ENCODE data around the gene NOL6. TPM values are rescaled to one million over a fixed set of nuclear protein-coding genes. Genes with fewer than 3 reads are reported as not detected.
A peak's percentile ranks its signal among the peaks of the same experiment; 100 is the strongest.
"Not testable (repeated sequence)": the region's sequence is repeated elsewhere in the genome, so short reads cannot be mapped to it uniquely, and the experiment has no call there.

Gene NOL6
- total and polyA plus RNA-seq, 2 experiments from 2014 or later: 17.2 to 18.6 TPM

DNA sequence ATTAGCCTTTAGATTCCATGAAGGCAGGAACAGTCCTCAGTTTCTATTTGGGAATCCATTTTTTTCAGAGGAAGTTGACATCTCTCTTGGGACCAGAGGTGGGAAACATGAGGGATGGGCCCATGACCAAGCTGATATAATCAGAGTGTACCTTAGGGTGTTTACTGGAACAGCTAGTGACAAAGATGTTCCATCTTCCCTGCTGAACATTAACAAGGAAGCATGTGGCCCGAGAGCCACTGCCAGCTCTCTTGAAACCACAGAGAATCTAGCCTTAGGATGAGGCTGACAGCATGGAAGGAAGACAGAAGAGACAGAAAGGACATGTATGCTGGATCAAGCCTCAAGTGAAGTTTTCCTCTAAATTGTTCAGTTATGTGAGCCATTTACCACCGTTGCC is 42.3 kb downstream of the NOL6 start:
- no peaks in the 10 kb centered on the region for H3K4me1 ChIP-seq (ENCODE audit: low read depth)
- H3K4me3 ChIP-seq: no peak overlapping the region
- no peaks in the 10 kb centered on the region for H3K36me3 ChIP-seq
- no peak for DNase-seq (ENCODE audit: low read depth in 1 of 2, low spot score in 1 of 2)
- TF ChIP-seq, protein P1, sequence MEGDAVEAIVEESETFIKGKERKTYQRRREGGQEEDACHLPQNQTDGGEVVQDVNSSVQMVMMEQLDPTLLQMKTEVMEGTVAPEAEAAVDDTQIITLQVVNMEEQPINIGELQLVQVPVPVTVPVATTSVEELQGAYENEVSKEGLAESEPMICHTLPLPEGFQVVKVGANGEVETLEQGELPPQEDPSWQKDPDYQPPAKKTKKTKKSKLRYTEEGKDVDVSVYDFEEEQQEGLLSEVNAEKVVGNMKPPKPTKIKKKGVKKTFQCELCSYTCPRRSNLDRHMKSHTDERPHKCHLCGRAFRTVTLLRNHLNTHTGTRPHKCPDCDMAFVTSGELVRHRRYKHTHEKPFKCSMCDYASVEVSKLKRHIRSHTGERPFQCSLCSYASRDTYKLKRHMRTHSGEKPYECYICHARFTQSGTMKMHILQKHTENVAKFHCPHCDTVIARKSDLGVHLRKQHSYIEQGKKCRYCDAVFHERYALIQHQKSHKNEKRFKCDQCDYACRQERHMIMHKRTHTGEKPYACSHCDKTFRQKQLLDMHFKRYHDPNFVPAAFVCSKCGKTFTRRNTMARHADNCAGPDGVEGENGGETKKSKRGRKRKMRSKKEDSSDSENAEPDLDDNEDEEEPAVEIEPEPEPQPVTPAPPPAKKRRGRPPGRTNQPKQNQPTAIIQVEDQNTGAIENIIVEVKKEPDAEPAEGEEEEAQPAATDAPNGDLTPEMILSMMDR (IDR thresholded peaks at IDR 0.05; ENCODE audit: low read depth, low read length): no peak
- H3K9me3 ChIP-seq (ENCODE audit: low read depth): no peaks in the 10 kb centered on the region
- H3K27ac ChIP-seq: no peak overlapping the region
- no peaks in the 10 kb centered on the region for H3K27me3 ChIP-seq

DNA sequence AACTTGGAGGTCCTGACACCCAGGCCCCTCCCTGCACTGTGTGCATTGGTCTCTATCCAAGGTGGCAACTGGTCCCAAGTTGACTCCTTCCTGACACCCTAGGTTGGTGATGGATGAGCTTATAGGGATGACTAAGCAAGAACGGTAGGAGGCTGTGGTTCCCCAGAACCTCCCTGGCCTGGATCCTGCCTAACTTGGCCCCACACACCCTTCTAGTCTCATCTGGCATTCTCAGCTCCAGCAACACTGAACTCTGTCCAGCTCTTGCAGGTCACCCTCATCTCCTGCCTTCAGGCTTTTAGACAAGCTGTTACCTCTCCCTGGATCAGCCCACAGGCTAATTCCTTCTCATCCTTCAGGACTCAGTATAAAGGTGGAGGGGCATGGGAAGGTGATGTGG is 42.8 kb downstream of the NOL6 start:
- no peaks in the 10 kb centered on the region for H3K4me1 ChIP-seq (ENCODE audit: low read depth)
- DNase-seq (ENCODE audit: low read depth in 1 of 2, low spot score in 1 of 2): no peak
- no peak overlapping the region for H3K4me3 ChIP-seq
- H3K36me3 ChIP-seq: no peaks in the 10 kb centered on the region
- TF ChIP-seq, protein P1 (IDR thresholded peaks at IDR 0.05; ENCODE audit: low read depth, low read length): no peak
- no peaks in the 10 kb centered on the region for H3K9me3 ChIP-seq (ENCODE audit: low read depth)
- no peaks in the 10 kb centered on the region for H3K27me3 ChIP-seq
- no peak overlapping the region for H3K27ac ChIP-seq

DNA sequence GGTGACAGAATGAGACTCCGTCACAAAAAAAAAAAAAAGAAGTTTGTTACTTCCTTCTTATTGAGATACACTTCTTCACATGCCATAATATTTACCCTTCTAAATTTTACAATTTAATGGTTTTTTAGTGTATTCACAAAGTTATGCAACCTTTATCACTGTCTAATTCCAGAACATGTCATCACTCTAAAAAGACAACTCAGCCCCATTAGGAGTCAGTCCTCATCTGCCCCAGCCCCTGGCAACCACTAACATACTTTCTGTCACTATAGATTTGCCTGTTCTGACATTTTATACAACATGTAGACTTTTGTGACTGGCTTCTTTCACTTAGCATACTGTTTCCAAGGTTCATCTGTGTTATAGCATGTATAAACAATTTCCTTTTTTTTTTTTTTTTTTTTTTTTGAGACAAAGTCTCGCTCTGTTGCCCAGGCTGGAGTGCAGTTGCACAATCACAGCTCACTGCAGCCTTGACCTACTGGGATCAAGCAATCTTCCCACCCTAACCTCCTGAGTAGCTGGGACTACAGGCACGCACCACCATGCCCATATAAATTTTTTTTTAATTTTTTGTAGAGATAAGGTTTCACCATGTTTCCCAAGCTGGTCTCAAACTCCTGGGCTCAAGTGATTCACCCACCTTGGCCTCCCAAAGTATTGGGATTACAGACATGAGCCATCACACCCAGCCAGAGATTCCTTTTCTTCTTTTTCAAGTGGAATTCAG is 44.3 kb downstream of the NOL6 start:
- Histone ChIP-seq H3K4me1 (ENCODE audit: low read depth) (no peaks in the 10 kb centered on the region), H3K36me3 (no peaks in the 10 kb centered on the region), H3K27ac (no peak overlapping the region), H3K9me3 (ENCODE audit: low read depth) (no peaks in the 10 kb centered on the region), H3K27me3 (no peaks in the 10 kb centered on the region), H3K4me3 (no peak overlapping the region)
- TF ChIP-seq, protein P1 (IDR thresholded peaks at IDR 0.05; ENCODE audit: low read depth, low read length): no peak
- DNase-seq (ENCODE audit: low read depth in 1 of 2, low spot score in 1 of 2): peak in 1 of 2 donors; percentile 58

DNA sequence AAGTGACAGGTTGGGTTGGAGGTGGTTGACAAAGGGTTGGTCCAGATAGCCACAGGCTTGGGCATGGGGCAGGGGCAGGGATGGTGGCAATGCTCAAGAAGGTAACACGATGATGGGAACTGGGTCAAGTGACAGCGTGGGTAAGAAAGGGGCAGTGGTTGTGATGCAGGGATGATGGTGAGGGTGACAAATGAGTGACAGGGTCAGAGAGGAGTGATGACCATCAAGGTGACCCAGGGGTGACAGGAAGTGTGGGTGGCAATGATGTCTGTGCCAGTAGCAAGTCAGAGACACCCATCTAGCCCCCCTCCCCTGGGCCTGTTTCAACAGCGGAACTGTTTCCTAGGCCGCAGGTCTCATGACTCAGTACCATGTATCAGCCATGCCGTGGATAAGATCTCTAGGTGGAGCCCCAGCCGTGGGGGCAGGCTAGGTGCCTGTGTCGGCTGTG is 46.9 kb downstream of the NOL6 start:
- Histone ChIP-seq H3K27me3 (no peaks in the 10 kb centered on the region), H3K36me3 (no peaks in the 10 kb centered on the region), H3K9me3 (ENCODE audit: low read depth) (no peaks in the 10 kb centered on the region), H3K27ac (no peak overlapping the region), H3K4me3 (no peak overlapping the region), H3K4me1 (ENCODE audit: low read depth) (no peaks in the 10 kb centered on the region)
- TF ChIP-seq, protein P1 (IDR thresholded peaks at IDR 0.05; ENCODE audit: low read depth, low read length): no peak
- DNase-seq (ENCODE audit: low read depth in 1 of 2, low spot score in 1 of 2): no peak

DNA sequence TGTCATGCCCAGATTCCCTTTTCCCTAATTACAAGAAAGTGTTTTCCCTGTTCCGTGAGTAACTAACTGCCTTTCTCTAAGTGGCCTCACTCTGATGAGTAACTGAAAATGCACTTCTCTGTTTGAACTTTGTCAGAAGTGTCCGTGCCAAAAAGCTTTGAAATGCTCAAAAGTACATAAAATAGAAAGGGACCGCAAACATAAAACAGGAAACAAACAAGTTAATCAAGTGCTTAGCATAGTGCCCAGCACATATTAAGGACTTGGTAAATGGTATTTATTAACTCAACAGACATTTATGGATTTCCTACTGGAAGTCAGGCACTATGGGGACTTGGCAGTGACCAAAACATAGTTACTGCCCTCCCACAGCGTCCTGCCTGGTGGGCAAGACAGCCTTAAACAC is 48.6 kb downstream of the NOL6 start:
- DNase-seq (ENCODE audit: low read depth in 1 of 2, low spot score in 1 of 2): no peak
- H3K4me3 ChIP-seq: no peak overlapping the region
- TF ChIP-seq, protein P1 (IDR thresholded peaks at IDR 0.05; ENCODE audit: low read depth, low read length): no peak
- H3K4me1 ChIP-seq (ENCODE audit: low read depth): no peaks in the 10 kb centered on the region
- H3K36me3 ChIP-seq: no peaks in the 10 kb centered on the region
- H3K9me3 ChIP-seq (ENCODE audit: low read depth): no peaks in the 10 kb centered on the region
- H3K27ac ChIP-seq: no peak overlapping the region
- no peaks in the 10 kb centered on the region for H3K27me3 ChIP-seq

DNA sequence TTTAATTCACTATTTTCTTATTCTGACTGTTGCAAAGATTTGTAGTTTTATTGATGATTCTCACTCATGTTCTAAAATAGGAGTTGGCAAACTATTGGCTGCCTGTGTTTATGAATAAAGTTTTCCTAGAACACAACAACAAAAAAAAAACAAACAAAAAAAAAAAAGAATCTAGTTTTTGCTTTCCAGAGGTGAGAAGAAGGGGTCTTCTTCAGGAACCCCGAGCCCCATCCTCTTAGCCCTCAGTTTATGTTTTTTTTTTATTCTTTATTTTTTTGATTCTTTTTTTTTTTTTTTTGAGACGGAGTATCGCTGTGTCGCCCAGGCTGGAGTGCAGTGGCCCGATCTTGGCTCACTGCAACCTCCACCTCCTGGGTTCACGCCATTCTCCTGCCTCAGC is 49.2 kb downstream of the NOL6 start:
- H3K27me3 ChIP-seq; H3K4me3 ChIP-seq; H3K4me1 ChIP-seq (ENCODE audit: low read depth); H3K27ac ChIP-seq; H3K36me3 ChIP-seq; H3K9me3 ChIP-seq (ENCODE audit: low read depth); DNase-seq (ENCODE audit: low read depth in 1 of 2, low spot score in 1 of 2): not testable (repeated sequence)

DNA sequence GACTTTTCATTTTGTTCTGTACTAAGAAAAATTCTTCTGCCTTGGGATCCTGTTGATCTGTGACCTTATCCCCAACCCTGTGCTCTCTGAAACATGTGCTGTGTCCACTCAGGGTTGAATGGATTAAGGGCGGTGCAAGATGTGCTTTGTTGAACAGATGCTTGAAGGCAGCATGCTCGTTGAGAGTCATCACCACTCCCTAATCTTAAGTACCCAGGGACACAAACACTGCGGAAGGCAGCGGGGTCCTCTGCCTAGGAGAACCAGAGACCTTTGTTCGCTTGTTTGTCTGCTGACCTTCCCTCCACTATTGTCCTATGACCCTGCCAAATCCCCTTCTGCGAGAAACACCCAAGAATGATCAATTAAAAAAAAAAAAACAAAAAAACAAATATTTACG is 49.7 kb downstream of the NOL6 start:
- DNase-seq (ENCODE audit: low read depth in 1 of 2, low spot score in 1 of 2); H3K27me3 ChIP-seq; H3K9me3 ChIP-seq (ENCODE audit: low read depth); H3K36me3 ChIP-seq; H3K4me3 ChIP-seq; H3K27ac ChIP-seq; H3K4me1 ChIP-seq (ENCODE audit: low read depth): not testable (repeated sequence)
